ENCODE results near the gene MMAB.

The MMAB gene

DNA sequence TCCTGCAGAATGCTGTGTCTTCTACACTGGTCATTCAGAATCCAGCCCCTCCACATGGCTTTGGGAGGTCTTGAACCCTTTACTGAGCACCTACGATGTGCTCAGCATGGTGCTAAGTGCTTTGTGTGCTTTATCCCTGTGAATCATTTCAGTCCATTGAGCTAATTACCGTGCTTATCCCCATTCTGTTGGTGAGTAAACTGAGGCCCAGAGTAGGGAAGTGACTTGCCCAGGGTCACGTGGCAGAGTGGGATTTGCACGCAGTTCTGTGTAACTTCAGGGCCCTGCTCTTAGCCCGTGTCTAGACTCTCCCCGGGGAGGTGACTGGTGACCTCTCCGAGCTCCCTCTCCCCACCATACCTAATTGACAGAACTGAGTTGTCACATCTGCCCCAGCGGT lies 27.7 kb upstream of the MMAB start:
- no peaks in the 10 kb centered on the region for H3K36me3 ChIP-seq (ENCODE audit: insufficient read depth, low read length)
- no peaks in the 10 kb centered on the region for H3K9me3 ChIP-seq (ENCODE audit: low read length)
- H3K27me3 ChIP-seq (ENCODE audit: control insufficient read depth in 1 of 2, insufficient read depth in 2 of 2, low read length in 2 of 2) = no peaks in the 10 kb centered on the region
- H3K4me1 ChIP-seq (ENCODE audit: insufficient read depth, low read length) = peaks cover 13% of the 10 kb centered on the region
- no peak overlapping the region for H3K4me3 ChIP-seq (ENCODE audit: low read depth in 1 of 2, low read length in 2 of 2)
- no peak overlapping the region for H3K27ac ChIP-seq (ENCODE audit: low read depth, low read length)
- H3K9ac ChIP-seq (ENCODE audit: low read length) = no peak overlapping the region

- Histone ChIP-seq H3K27ac (ENCODE audit: low read depth, low read length) (no peak overlapping the region), H3K9me3 (ENCODE audit: low read length) (no peaks in the 10 kb centered on the region), H3K9ac (ENCODE audit: low read length) (no peak overlapping the region), H3K4me3 (ENCODE audit: low read depth in 1 of 2, low read length in 2 of 2) (no peak overlapping the region), H3K36me3 (ENCODE audit: insufficient read depth, low read length) (no peaks in the 10 kb centered on the region), H3K27me3 (ENCODE audit: control insufficient read depth in 1 of 2, insufficient read depth in 2 of 2, low read length in 2 of 2) (no peaks in the 10 kb centered on the region), H3K4me1 (ENCODE audit: insufficient read depth, low read length) (peaks cover 13% of the 10 kb centered on the region)
Observed at GRCh38 chr12:109600481-109600880, 27.2 kb upstream of the MMAB start.

DNA sequence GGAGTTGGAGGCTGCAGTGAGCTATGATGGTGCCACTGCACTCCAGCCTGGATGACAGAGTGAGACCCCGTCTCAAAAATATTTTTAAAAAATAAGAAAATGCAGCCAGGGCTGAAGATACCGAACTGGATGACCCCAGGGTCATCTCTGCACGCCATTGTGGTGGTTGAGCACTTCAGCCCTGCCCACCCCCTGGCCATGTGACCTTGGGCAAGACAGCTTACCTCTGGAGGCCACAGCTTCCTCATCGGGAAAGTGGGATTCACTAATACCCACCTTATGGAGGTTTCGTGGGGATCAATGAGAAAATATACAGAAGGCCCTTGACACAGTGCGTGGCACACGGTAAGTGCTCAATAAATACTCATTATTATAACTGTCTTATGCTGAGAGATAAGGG lies 25.8 kb upstream of the MMAB start:
- H3K36me3 ChIP-seq (ENCODE audit: insufficient read depth, low read length) = peaks cover 2% of the 10 kb centered on the region
- no peak overlapping the region for H3K9ac ChIP-seq (ENCODE audit: low read length)
- H3K4me1 ChIP-seq (ENCODE audit: insufficient read depth, low read length) = peaks cover 13% of the 10 kb centered on the region
- no peak overlapping the region for H3K4me3 ChIP-seq (ENCODE audit: low read depth in 1 of 2, low read length in 2 of 2)
- no peak overlapping the region for H3K27ac ChIP-seq (ENCODE audit: low read depth, low read length)
- H3K27me3 ChIP-seq (ENCODE audit: control insufficient read depth in 1 of 2, insufficient read depth in 2 of 2, low read length in 2 of 2) = no peaks in the 10 kb centered on the region
- H3K9me3 ChIP-seq (ENCODE audit: low read length) = no peaks in the 10 kb centered on the region

GRCh38 chr12:109598428-109598854 lies 25.1 kb upstream of the MMAB start:
- Histone ChIP-seq H3K9me3 (ENCODE audit: low read length) (no peaks in the 10 kb centered on the region), H3K27me3 (ENCODE audit: control insufficient read depth in 1 of 2, insufficient read depth in 2 of 2, low read length in 2 of 2) (no peaks in the 10 kb centered on the region), H3K27ac (ENCODE audit: low read depth, low read length) (no peak overlapping the region), H3K4me1 (ENCODE audit: insufficient read depth, low read length) (peaks cover 13% of the 10 kb centered on the region), H3K9ac (ENCODE audit: low read length) (no peak overlapping the region), H3K4me3 (ENCODE audit: low read depth in 1 of 2, low read length in 2 of 2) (no peak overlapping the region), H3K36me3 (ENCODE audit: insufficient read depth, low read length) (peaks cover 5% of the 10 kb centered on the region)

GRCh38 chr12:109597795-109598427 lies 24.6 kb upstream of the MMAB start:
- no peak overlapping the region for H3K27ac ChIP-seq (ENCODE audit: low read depth, low read length)
- H3K36me3 ChIP-seq (ENCODE audit: insufficient read depth, low read length) = peaks cover 5% of the 10 kb centered on the region
- H3K4me3 ChIP-seq (ENCODE audit: low read depth in 1 of 2, low read length in 2 of 2) = no peak overlapping the region
- no peaks in the 10 kb centered on the region for H3K27me3 ChIP-seq (ENCODE audit: control insufficient read depth in 1 of 2, insufficient read depth in 2 of 2, low read length in 2 of 2)
- H3K9me3 ChIP-seq (ENCODE audit: low read length) = no peaks in the 10 kb centered on the region
- H3K4me1 ChIP-seq (ENCODE audit: insufficient read depth, low read length) = peaks cover 13% of the 10 kb centered on the region
- H3K9ac ChIP-seq (ENCODE audit: low read length) = no peak overlapping the region

DNA sequence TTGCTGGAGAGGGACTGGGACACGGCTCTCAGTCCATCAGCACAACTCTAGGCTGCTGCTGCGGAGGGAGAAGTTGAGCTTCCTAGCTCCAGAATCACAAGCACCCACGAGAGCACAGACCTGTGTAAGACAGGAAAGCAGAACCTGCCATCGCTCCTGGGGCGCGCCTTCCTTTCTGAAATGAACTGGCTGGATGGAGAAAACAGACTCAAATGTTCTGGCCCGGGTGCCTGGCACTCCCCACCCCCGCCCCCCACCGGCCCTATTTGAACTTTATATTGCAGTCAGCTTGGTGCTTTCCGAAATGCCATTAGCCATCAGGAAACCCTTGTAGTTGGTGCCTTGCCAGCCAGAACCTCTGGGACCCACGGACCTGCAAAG lies 24.1 kb upstream of the MMAB start:
- H3K9me3 ChIP-seq (ENCODE audit: low read length) = no peaks in the 10 kb centered on the region
- peaks cover 13% of the 10 kb centered on the region for H3K4me1 ChIP-seq (ENCODE audit: insufficient read depth, low read length)
- no peak overlapping the region for H3K27ac ChIP-seq (ENCODE audit: low read depth, low read length)
- no peak overlapping the region for H3K4me3 ChIP-seq (ENCODE audit: low read depth in 1 of 2, low read length in 2 of 2)
- H3K9ac ChIP-seq (ENCODE audit: low read length) = no peak overlapping the region
- H3K36me3 ChIP-seq (ENCODE audit: insufficient read depth, low read length) = peaks cover 5% of the 10 kb centered on the region
- H3K27me3 ChIP-seq (ENCODE audit: control insufficient read depth in 1 of 2, insufficient read depth in 2 of 2, low read length in 2 of 2) = no peaks in the 10 kb centered on the region

GRCh38 chr12:109596418-109597244 lies 23.3 kb upstream of the MMAB start:
- Histone ChIP-seq H3K27me3 (ENCODE audit: control insufficient read depth in 1 of 2, insufficient read depth in 2 of 2, low read length in 2 of 2) (no peaks in the 10 kb centered on the region), H3K36me3 (ENCODE audit: insufficient read depth, low read length) (peaks cover 5% of the 10 kb centered on the region), H3K9ac (ENCODE audit: low read length) (no peak overlapping the region), H3K9me3 (ENCODE audit: low read length) (no peaks in the 10 kb centered on the region), H3K4me1 (ENCODE audit: insufficient read depth, low read length) (peaks cover 13% of the 10 kb centered on the region), H3K4me3 (ENCODE audit: low read depth in 1 of 2, low read length in 2 of 2) (no peak overlapping the region), H3K27ac (ENCODE audit: low read depth, low read length) (no peak overlapping the region)

DNA sequence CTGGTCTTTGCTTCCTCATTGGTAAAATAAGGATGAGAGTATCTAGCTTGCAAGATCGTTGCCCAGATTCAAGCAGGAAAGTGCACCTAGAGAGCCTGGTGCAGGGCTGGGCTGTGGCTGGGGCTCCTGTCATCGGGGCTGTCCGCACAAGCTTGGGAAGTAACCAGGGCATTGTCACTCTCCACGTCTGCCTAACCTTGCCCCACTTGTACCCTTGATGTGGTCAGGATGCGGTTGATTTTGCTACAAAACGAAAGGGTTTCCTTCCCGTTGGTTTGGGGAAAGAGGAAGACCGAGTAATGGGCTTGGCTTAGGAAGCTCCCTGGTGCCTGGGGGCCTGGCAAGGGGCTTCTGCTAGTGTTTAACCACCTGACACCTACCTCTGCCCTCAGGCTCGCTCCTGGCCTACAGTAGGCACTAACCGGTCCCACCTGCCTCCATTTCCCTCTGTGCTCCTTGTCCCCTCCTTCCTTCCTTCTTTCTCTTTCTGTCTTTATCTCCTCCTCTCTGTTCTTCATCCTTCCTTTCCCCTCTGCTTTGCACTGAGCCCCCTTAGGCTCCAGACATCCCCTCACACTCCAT lies 22.1 kb upstream of the MMAB start:
- Histone ChIP-seq H3K9me3 (ENCODE audit: low read length) (no peaks in the 10 kb centered on the region), H3K9ac (ENCODE audit: low read length) (no peak overlapping the region), H3K4me3 (ENCODE audit: low read depth in 1 of 2, low read length in 2 of 2) (no peak overlapping the region), H3K4me1 (ENCODE audit: insufficient read depth, low read length) (peaks cover 13% of the 10 kb centered on the region), H3K36me3 (ENCODE audit: insufficient read depth, low read length) (peaks cover 5% of the 10 kb centered on the region), H3K27me3 (ENCODE audit: control insufficient read depth in 1 of 2, insufficient read depth in 2 of 2, low read length in 2 of 2) (no peaks in the 10 kb centered on the region), H3K27ac (ENCODE audit: low read depth, low read length) (no peak overlapping the region)

DNA sequence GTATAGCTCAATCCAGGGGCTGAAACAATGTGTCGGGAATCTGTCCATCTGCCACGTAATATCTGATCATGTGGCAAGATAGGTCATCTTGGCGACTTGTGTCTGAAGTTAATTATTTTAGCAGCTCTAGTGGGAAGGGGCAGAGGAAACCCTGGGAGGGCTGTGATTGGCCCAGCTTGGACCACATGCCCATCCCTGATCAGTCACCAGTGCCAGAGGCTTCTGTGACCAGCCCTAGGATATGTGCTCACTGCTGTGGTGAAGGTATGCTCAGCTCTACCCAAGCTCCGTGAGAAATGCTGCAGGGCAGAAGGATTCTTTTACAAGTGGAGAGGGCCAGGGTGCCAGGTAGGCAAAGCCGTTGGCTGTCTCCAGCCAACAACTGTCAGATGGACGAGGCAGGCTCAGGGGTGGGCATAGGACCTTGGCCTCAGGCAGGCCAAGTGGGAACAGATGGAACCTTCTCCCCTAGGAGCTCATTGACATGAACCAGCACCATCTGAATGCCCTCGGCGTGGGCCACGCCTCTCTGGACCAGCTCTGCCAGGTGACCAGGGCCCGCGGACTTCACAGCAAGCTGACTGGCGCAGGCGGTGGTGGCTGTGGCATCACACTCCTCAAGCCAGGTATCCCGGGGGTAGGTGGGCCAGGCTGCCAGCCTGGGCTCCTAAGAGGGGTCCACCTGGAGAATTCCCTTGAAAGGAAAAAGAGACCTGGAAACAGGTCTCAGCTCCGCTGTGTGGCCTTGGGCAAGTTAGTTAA lies 21.4 kb upstream of the MMAB start:
- H3K4me3 ChIP-seq (ENCODE audit: low read depth in 1 of 2, low read length in 2 of 2) = no peak overlapping the region
- H3K9ac ChIP-seq (ENCODE audit: low read length) = no peak overlapping the region
- H3K27ac ChIP-seq (ENCODE audit: low read depth, low read length) = no peak overlapping the region
- no peaks in the 10 kb centered on the region for H3K9me3 ChIP-seq (ENCODE audit: low read length)
- H3K27me3 ChIP-seq (ENCODE audit: control insufficient read depth in 1 of 2, insufficient read depth in 2 of 2, low read length in 2 of 2) = no peaks in the 10 kb centered on the region
- H3K4me1 ChIP-seq (ENCODE audit: insufficient read depth, low read length) = peaks cover 13% of the 10 kb centered on the region
- peaks cover 5% of the 10 kb centered on the region for H3K36me3 ChIP-seq (ENCODE audit: insufficient read depth, low read length)

DNA sequence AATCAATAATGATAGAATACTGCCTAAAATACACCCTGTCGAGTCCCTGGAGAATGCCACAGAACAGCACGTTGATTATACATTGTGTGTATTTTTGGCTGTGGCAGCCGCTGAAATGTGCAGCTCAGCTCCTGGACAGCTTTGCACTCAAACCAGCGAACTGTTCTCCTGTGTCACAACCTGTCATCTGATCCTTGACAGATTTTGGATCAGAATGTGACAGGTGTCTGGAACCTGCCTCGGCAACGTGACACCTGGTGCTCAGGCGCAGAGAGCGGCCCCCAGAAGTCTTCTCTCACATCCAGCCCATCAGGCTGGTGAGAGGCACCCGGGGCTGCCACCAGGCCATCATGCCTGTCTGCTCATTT lies 19.6 kb upstream of the MMAB start:
- no peaks in the 10 kb centered on the region for H3K27me3 ChIP-seq (ENCODE audit: control insufficient read depth in 1 of 2, insufficient read depth in 2 of 2, low read length in 2 of 2)
- H3K36me3 ChIP-seq (ENCODE audit: insufficient read depth, low read length) = peaks cover 5% of the 10 kb centered on the region
- no peak overlapping the region for H3K9ac ChIP-seq (ENCODE audit: low read length)
- no peak overlapping the region for H3K27ac ChIP-seq (ENCODE audit: low read depth, low read length)
- no peak overlapping the region for H3K4me3 ChIP-seq (ENCODE audit: low read depth in 1 of 2, low read length in 2 of 2)
- peaks cover 5% of the 10 kb centered on the region for H3K4me1 ChIP-seq (ENCODE audit: insufficient read depth, low read length)
- H3K9me3 ChIP-seq (ENCODE audit: low read length) = no peaks in the 10 kb centered on the region

- H3K27me3 ChIP-seq (ENCODE audit: control insufficient read depth in 1 of 2, insufficient read depth in 2 of 2, low read length in 2 of 2) = no peaks in the 10 kb centered on the region
- no peaks in the 10 kb centered on the region for H3K9me3 ChIP-seq (ENCODE audit: low read length)
- peaks cover 1% of the 10 kb centered on the region for H3K4me1 ChIP-seq (ENCODE audit: insufficient read depth, low read length)
- peaks cover 5% of the 10 kb centered on the region for H3K36me3 ChIP-seq (ENCODE audit: insufficient read depth, low read length)
- no peak overlapping the region for H3K27ac ChIP-seq (ENCODE audit: low read depth, low read length)
- no peak overlapping the region for H3K4me3 ChIP-seq (ENCODE audit: low read depth in 1 of 2, low read length in 2 of 2)
- no peak overlapping the region for H3K9ac ChIP-seq (ENCODE audit: low read length)
Observed at GRCh38 chr12:109592195-109592904, 19.0 kb upstream of the MMAB start.

Measured in muscle layer of colon (tissue), 2 donors.